Inferior parietal cortex (tissue), 1 donor: ENCODE results near the gene RIGI.
"Not testable (repeated sequence)": the region's sequence is repeated elsewhere in the genome, so short reads cannot be mapped to it uniquely, and the experiment has no call there.

ENCODE experiments used
- DNase-seq: peaks from one replicate; pipeline ENCODE4 v3.0.0-alpha.2; 2016; ENCODE audit errors: extremely low spot score

Gene RIGI

DNA sequence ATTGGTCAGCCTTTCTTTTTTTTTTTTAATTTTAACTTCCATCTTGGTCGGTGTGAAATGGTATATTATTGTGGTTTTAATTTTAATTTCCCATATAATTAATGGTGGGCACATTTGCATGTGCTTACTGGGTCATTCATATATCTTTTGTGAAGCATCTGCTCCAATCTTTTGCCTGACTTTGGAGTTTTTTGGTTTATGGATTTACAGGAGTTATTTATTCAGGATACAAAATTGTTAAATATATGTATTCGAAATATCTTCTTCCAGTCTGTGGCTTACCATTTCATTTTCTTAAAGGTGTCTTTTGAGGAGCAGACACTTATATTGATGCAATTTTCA lies 682 bp upstream of the RIGI start:
- DNase-seq = no peak

DNA sequence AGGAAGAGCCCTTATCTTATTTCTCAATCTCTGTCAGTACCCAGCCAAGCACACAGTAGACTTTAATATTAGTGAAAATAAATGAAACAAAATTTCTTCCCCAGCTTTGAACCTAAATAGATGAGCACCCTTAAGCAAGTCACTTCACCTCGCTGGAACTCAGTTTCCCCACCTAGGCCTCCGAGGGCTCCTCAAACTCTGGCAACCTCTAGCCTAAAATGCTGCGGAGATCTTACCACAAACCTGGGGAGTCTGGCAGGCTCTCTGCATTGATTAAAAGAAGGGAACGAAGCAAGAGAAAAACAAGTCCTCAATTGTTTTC lies 326 bp downstream of the RIGI start:
- DNase-seq = no peak

DNA sequence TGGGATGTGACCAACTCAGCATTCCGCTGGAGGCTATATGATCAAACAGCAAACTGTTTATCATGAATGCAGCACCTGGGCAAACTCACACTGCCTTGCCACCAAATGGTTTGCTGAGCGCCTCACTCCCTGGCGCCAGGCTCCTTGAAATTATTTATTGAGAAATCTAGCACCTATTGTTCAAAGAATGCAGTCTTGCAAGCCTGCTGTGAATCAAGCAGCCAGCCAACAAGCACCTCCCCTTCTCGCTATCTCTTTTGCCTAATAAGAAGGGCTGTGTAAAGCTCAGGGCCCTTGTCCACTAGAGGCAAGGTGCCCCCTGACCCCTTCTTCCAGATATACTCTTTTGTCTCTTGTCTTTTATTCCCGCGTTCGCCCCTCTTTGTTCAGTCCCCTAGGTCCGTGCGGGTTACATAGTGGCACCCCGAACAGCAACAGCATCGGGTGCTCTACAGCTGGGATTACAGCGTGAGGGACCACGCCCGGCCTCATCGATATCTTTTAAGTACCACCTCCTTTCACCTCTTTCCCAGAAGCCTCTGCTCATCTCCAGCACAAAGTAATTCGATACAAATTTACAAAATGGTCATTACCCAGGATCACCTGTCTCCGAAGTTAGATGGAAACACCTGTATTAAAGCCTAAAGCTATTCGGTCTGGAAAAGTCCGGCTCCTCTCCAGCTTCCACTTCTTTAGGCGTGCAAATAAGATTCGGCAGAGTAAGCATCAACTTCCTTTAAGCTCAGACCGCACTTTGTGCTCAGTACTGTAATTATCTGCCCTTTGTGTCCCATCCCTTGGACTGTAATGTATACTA lies 896 bp downstream of the RIGI start:
- peak; percentile 18 for DNase-seq

DNA sequence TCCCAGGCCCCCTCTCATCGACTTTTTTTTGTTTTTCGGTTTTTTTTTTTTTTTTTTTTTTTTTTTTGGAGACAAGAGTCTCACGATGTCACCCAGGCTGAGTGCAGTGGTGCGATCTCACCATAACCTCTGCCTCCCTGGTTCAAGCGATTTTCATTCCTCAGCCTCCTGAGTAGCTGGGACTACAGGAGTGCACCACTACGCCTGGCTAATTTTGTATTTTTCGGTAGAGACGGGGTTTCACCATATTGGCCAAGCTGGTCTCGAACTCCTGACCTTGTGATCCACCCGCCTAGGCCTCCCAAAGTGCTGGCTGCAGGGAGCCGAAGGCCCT lies 1.5 kb downstream of the RIGI start:
- not testable (repeated sequence) for DNase-seq

DNA sequence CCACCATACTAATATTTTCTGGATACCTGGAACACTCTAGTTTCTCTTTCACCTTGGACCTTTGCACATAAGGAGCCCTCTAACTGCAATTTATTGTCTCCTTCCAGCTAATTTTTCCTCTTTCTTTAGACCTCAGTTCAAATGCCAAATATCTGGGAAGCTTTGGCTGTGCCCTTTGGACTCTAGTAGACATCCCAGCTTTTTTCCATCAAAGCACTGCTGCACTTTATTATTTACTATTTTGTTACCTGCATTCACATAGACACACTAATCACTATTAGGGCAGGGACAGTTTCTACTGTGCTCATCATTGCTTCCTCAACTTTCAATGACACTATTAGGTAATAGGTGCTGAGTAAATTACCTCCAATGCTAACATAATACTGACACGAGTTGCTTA lies 2.1 kb downstream of the RIGI start:
- DNase-seq = no peak

DNA sequence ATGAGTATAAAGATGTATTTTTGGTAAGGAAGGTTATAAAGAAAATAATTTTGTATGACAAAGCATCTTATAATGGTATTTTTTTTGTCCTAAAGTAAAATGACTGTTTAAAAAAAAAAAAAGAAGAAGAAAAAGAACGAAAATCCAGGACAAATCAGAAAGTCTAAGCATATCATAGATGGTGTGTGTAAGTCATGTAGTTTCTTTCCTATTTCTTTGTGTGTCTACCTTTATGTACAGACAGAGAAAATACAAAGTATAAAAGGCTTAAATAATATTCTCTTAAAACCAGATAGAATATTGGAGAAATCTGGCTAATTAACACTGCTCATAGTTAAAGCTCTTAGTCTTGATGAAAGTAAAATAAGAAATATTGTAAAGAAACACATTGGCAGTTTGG lies 7.7 kb downstream of the RIGI start:
- no peak for DNase-seq

DNA sequence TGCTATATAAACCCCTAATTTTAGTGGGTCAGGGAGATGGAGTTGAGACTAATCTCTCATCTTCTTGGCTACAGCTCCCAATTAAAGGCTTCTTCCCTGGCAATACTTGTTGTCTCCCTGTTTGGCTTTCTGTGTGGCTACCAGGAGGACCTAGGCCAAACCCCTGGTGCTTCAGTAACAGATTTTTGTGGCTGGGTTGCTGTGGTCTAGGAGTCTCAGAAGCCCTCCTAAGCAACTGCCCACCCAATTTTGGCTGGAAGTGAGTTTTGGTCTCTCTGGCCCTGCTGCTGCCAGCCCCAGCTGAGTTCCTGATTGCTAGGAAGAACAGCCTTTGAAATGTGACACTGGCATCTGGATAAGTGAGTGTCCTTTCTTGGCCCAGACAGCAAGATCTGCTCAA lies 9.8 kb downstream of the RIGI start:
- DNase-seq = no peak

DNA sequence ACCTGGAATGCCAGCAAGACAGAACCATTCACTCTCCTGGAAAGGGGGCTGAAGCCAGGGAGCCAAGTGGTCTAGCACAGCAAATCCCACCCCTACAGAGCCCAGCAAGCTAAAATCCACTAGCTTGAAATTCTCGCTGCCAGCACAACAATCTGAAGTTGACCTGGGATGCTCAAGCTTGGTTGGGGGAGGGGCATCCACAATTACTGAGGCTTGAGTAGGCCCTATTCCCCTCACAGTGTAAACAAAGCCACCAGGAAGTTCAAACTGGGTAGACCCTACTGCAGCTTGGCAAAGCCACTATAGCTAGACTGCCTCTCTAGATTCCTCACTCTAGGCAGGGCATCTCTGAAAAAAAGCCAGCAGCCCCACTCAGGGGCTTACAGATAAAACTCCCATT lies 17.3 kb downstream of the RIGI start:
- DNase-seq = no peak

DNA sequence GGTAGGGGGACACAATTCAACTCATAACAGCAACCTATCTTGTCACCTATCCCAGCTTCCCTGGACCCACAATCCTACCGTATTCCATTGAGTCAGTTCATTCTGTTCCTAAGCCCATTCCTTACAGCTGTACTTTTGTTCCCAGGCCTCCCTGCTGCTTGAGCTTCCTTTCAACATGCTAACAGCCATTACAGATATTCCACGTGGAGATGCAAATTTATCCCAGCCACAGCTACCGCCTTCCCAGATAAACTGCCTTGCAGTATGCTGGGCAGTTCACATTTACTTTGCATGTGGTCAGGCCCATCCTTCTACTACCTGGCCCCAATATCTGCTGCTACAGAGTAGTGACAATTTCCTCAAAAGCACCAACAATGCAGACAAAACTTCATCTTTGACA lies 23.0 kb downstream of the RIGI start:
- DNase-seq = no peak

DNA sequence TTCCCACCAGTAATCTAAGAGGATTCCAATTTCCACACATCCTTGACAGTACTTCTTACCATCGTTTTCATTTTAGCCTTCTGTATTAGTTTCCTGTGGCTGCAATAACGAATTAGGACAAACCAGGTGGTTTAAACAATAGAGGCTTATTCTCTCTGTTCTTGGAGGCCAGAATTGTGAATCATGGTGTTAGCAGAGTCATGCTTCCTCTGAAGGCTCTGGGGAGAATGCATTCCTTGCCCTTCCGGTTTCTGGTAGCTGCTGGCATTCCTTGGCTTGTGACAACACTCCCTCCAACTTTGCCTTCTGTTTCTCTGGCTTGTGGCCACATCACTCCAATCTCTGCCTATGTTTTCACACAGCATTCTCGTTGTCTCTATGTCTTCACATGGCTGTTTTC lies 23.5 kb downstream of the RIGI start:
- no peak for DNase-seq

DNA sequence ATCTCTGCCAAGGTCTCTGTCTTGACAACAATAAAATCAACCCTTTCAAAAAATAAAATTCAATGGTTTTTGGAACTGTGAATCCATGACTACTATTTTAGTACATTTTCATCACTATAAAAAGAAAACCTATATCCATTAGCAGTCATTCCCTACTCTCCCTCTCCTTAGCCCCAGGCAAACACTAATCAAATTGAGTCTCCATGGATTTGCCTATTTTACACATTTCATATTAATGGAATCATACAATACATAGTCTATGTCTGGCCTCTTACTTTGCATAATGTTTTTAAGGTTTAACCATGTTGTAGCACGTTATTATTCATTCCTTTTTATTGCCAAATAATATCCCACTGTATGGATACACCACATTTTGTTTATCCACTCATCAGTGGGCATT lies 24.1 kb downstream of the RIGI start:
- DNase-seq = no peak

DNA sequence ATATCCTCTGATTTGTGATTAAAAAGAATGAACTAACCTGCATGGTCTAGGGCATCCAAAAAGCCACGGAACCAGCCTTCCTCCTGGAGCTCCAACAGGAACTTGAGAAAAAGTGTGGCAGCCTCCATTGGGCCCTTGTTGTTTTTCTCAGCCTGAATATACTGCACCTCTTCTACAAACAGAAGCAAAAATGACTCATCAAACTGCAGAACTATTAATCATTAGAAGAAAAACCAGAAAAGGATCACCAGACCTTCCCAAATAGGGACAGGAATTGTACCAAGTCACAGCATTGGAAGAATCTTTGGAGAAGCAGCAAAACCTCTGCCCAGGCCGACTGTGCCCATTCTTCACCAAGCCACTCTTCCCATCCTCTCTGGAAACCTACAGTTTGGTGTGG lies 25.2 kb downstream of the RIGI start:
- no peak for DNase-seq

DNA sequence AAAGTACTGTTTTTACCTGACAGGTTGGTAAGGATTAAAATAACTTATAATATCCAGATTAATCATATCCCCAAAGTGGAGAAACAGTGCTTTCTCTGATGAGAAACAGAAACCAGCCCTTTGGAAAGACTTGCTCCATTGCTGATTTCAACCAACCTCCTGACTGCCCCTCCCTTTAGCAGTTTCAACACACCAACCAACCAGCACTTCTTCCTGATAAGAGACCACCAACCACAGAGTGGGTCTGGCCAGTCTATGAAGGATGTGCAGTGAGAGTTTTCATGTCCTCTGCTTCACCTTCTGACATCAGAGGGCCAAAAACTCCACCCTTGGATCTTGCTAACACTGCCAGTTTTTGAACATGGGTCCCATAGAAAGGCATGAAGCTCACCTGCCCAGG lies 28.1 kb downstream of the RIGI start:
- DNase-seq = no peak

DNA sequence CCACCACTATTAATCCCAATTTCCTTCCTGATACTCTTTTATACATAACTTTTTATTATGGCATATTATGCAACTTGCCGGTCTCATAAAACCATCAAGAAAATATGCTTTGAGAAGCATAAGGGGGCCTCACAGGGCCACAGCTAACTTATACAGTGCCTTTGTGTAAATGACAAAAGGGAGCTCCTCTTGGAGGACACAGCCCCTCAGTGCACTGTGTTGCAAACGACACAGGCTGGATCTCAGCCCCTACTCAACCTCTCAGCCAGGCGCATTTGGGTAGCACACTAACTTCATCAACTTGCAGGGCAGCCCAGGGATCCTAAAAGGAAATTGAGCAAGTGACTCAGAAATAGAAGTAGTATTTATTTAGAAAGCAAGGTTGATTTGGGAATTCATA lies 35.4 kb downstream of the RIGI start:
- DNase-seq = no peak

DNA sequence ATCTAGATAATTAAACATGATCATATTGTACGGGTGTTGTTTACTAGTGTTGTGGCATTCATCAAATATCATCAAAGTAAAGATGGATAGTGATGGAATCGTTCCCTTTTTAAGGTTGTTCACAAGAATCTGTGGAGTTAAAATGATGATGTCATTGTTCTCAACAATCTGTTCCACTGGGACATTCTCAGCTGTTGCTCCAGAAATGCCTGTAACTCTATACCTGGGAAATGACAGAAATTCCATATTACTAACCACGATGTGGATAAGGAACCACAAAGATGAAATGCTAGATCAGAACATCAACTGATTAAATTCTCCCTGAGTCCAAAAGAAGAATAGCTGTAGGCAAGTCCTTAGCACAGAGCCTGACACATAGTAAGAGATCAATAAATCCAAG lies 38.0 kb downstream of the RIGI start:
- DNase-seq = no peak

DNA sequence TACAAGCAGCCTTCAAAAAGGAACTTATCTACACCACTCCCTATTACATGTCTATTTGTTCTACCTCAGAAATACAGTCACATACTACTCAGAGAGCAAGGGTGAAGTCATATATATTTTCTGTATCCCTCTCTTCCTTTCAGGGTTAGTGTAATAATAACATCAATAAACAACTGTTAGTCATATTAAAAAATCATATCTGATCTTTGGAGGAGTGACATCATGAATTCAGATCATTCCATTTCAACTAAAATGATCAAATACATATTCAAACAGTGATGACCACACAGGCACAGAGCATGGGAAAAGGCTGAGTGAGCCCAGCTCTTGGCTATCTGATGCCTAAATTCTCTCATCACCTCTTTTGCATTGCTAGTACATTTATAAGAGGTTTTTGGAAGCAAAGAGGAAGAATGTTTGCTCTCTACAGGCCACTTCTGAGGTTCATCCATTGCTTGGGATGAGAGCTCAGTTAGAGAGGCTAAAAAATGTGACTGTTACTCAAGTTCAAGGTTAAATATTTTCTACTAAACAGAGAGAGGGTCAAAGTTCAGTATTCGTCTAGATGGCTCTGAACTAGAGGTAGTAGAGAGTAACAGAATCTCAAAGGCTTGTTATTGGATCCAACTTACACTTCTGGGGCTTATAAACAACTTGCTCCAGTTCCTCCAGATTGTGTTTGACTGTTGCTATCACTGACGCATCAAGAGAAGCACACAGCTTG lies 39.0 kb downstream of the RIGI start:
- no peak for DNase-seq

DNA sequence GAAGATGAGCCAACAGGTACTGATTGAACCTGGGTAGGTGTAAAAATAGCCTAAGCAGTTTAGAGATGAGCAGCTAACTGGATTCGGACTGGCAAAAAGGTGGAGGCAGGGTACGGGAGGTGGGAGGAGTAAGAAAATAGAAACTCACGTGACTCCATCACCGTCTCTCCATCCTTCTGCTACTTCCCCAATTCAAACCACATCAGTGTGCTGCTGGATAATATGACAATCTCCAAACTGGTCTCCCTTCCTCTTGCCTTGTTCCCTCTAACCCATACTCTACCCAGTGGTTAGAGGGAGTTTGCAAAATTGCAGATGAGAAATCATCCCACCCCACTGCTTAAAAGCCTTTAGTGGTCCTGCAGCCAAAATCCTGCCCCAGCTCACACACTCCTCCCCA lies 42.7 kb downstream of the RIGI start:
- DNase-seq = no peak
